Activated naive CD8-positive, alpha-beta T cell treated with anti-CD3 and anti-CD28 coated beads, Interleukin-2, amount 50 U/mL, for 24 hours (primary cell): ENCODE results near the gene SGMS1.
"Not testable (repeated sequence)": the region's sequence is repeated elsewhere in the genome, so short reads cannot be mapped to it uniquely, and the experiment has no call there.

ENCODE experiments used
- ATAC-seq: fragments of 150-1000 bp; cut with Tn5 transposase; one replicate; pipeline ENCODE4 v1.10.0; 2021
- DNase-seq: peaks from one replicate; pipeline ENCODE4 v3.0.0; 2021
- H3K27ac Mint-ChIP-seq: one replicate; pipeline ENCODE4 v1.8.0; 2021; ENCODE audit warnings: mild to moderate bottlenecking, mixed read lengths
- H3K27me3 Mint-ChIP-seq: one replicate; pipeline ENCODE4 v1.8.0; 2021; ENCODE audit warnings: mixed read lengths
- H3K36me3 Mint-ChIP-seq: one replicate; pipeline ENCODE4 v1.8.0; 2021; ENCODE audit warnings: low read depth, mixed read lengths
- H3K4me1 Mint-ChIP-seq: one replicate; pipeline ENCODE4 v1.8.0; 2021; ENCODE audit warnings: mixed read lengths
- H3K4me3 Mint-ChIP-seq: one replicate; pipeline ENCODE4 v1.8.0; 2021; ENCODE audit warnings: mild to moderate bottlenecking, moderate library complexity, mixed read lengths
- H3K9me3 Mint-ChIP-seq: one replicate; pipeline ENCODE4 v1.8.0; 2021; ENCODE audit warnings: mixed read lengths

SGMS1 gene

DNA sequence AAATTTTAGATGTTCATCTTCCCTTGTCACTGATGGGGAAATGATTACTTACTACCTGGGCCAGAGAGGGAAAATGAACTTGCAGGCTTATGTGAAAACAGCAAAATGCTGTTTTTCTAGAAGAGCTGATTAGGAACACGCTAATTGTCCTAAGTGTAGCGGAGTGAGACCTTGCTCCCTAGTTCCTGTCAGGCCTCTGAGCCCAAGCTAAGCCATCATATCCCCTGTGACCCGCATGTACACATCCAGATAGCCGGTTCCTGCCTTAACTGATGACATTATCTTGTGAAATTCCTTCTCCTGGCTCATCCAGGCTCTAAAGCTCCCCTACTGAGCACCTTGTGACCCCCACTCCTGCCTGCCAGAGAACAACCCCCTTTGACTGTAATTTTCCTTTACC is 120.6 kb downstream of the SGMS1 start:
- ATAC-seq, H3K9me3 Mint-ChIP-seq, H3K4me3 Mint-ChIP-seq, DNase-seq, H3K27me3 Mint-ChIP-seq, H3K27ac Mint-ChIP-seq: not testable (repeated sequence)
- Mint-ChIP-seq H3K4me1 (peaks cover 57% of the 10 kb centered on the region), H3K36me3 (peaks cover 12% of the 10 kb centered on the region)

DNA sequence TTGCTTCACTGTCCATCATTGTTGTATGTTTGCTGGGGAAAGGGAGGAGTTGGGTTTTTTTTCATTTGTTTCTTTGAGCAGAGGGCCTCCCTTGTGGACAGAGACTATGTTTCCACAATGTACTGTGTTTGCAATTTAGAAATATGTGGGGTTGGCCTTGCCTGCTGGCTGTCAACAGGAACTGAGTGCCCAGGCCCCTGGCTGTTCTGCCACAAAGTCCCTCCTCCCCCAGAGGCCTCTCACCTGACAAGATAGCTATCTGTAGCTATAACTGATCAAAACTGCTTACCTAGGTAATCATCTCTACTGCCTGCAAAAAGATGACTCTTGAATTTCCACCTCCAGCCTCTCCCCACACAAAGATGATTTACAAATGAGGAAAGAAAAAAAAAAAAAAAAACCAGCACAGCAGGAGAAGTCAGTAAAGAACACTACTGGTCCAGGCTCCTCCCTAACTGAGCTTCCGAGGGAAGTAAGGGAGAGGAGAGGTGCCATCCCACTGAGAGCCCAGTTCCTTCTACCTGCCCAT is 121.8 kb downstream of the SGMS1 start:
- Mint-ChIP-seq H3K9me3 (peaks cover 4% of the 10 kb centered on the region), H3K4me1 (peaks cover 58% of the 10 kb centered on the region), H3K4me3 (peak overlapping the region; percentile 22), H3K27me3 (no peaks in the 10 kb centered on the region), H3K36me3 (peaks cover 12% of the 10 kb centered on the region), H3K27ac (peak overlapping the region; percentile 73)
- ATAC-seq (peak; percentile 35), DNase-seq (no peak)

DNA sequence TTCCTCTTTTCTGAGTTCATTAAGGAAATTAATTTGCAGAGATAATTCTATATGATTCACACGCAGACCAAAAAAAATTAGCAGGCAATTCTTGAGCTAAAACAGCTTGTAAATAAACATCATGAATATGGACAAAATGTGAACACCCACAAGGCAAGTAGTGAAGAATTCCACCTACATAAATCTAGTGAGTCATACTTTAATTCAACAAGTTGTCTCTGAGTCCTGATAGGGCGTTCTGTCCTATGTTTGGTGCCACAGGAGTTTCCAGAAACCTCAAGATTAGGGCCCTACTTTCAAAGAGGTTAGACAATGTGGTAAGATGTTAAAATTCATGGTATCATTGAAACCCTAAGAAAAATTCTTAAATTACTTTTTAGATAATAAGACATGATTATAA is 122.3 kb downstream of the SGMS1 start:
- peaks cover 4% of the 10 kb centered on the region for H3K9me3 Mint-ChIP-seq

DNA sequence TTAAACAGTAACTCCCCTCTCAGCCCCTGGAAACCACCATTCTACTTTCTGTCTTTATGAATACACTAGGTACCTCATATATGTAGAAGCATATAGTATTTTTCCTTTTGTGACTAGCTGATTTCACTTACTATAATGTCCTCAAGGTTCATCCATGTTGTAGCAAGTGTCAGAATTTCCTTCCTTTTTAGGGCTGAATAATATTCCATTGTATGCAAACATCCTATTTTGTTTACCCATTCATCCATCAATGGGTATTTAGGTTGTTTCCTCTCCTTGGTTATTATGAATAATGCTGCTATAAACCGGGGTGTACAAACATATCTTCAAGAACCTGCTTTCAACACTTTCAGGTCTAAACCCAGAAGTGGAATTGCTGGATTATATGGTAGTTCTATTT is 125.3 kb downstream of the SGMS1 start:
- H3K9me3 Mint-ChIP-seq: peaks cover 10% of the 10 kb centered on the region
- ATAC-seq (no peak), DNase-seq (no peak)
- peaks cover 47% of the 10 kb centered on the region for H3K4me1 Mint-ChIP-seq
- no peak overlapping the region for H3K27ac Mint-ChIP-seq
- no peaks in the 10 kb centered on the region for H3K27me3 Mint-ChIP-seq
- no peak overlapping the region for H3K4me3 Mint-ChIP-seq
- H3K36me3 Mint-ChIP-seq: peaks cover 14% of the 10 kb centered on the region

More for the DNA sequence above, 122.3 kb downstream of the SGMS1 start:
- H3K4me1 Mint-ChIP-seq: peaks cover 61% of the 10 kb centered on the region
- peak overlapping the region; percentile 73 for H3K27ac Mint-ChIP-seq
- no peak for DNase-seq
- H3K4me3 Mint-ChIP-seq: no peak overlapping the region
- peaks cover 12% of the 10 kb centered on the region for H3K36me3 Mint-ChIP-seq
- ATAC-seq: peak; percentile 66
- H3K27me3 Mint-ChIP-seq: no peaks in the 10 kb centered on the region

DNA sequence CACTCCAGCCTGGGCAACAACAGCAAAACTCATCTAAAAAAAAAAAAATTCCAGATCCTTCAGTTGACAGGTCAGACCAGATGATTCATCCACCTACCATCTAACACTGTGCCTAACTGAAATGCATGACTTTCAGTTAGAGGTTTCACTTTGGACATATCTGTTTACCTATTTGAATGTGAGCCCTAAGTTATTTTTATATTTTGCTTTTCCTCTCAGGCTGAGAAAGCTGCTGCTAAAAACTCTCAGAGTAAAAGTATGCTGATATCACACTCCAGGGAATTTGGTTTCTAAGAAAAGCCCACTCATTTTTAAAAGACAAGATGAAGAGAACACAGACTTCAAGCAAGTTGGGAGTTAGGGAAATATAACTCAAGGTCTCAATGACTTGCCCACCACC is 126.0 kb downstream of the SGMS1 start:
- ATAC-seq (peak; percentile 87), DNase-seq (no peak)
- no peaks in the 10 kb centered on the region for H3K27me3 Mint-ChIP-seq
- peaks cover 10% of the 10 kb centered on the region for H3K9me3 Mint-ChIP-seq
- H3K4me1 Mint-ChIP-seq: peaks cover 45% of the 10 kb centered on the region
- peak overlapping the region; percentile 74 for H3K27ac Mint-ChIP-seq
- H3K4me3 Mint-ChIP-seq: no peak overlapping the region
- H3K36me3 Mint-ChIP-seq: peaks cover 19% of the 10 kb centered on the region

DNA sequence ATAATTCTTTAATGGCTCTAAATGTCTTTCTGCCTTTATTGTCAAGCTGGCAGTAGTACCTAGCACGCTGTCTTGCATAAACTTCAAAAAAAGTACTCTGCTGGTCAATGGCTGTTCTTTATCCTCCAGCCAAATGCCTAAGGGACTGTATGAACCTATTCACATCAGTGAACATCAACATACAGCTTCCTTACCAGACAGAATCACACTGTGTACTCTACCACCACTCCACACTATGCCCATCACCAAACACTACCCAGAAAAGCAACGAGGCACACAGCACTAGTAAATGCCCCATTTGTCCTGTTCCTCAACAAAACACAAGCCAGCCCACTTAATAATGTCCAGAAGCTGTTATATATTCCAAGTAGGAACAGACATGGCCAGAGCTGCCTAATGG is 127.5 kb downstream of the SGMS1 start:
- no peak for ATAC-seq
- Mint-ChIP-seq H3K9me3 (peaks cover 10% of the 10 kb centered on the region), H3K36me3 (peaks cover 32% of the 10 kb centered on the region), H3K27me3 (no peaks in the 10 kb centered on the region), H3K4me3 (no peak overlapping the region), H3K4me1 (peaks cover 30% of the 10 kb centered on the region), H3K27ac (no peak overlapping the region)
- no peak for DNase-seq

DNA sequence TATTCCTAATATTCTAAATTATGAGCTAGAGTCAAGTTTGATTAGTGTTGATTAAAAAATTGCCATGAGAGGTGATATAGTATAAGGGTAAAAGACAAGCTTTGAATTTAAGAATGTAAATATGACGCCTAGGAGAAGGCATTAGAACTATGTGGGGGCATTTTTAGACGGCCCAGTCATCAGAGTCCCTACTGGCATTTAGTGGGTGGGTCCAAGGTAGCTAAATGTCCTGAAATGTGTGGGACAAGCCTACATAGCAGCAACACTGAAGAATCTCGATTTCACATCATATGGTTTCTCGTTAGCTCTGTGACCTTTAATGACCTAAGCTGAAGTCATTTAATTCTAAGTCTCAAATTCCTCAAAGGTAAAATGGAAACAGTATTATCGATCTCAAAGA is 133.5 kb downstream of the SGMS1 start:
- Mint-ChIP-seq H3K4me1 (peaks cover 14% of the 10 kb centered on the region), H3K36me3 (peaks cover 45% of the 10 kb centered on the region), H3K27ac (no peak overlapping the region), H3K4me3 (no peak overlapping the region), H3K9me3 (peaks cover 19% of the 10 kb centered on the region), H3K27me3 (no peaks in the 10 kb centered on the region)
- DNase-seq (no peak), ATAC-seq (no peak)

DNA sequence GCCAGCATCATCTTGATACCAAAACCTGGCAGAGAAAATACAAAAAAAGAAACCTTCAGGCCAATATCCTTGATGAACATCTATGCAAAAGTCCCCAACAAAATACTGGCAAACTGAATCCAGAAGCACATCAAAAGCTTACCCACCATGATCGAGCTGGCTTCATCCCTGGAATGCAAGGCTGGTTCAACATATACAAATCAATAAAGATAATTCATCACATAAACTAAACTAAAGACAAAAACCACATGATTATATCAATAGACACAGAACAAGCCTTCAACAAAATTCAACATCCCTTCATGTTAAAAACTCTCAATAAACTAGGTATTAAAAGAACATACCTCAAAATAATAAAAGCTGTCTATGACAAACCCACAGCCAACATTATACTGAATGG is 139.2 kb downstream of the SGMS1 start:
- Mint-ChIP-seq H3K9me3 (peaks cover 41% of the 10 kb centered on the region), H3K36me3 (peaks cover 51% of the 10 kb centered on the region), H3K4me1 (peaks cover 12% of the 10 kb centered on the region)
- not testable (repeated sequence) for ATAC-seq, H3K4me3 Mint-ChIP-seq, H3K27ac Mint-ChIP-seq, H3K27me3 Mint-ChIP-seq, DNase-seq

DNA sequence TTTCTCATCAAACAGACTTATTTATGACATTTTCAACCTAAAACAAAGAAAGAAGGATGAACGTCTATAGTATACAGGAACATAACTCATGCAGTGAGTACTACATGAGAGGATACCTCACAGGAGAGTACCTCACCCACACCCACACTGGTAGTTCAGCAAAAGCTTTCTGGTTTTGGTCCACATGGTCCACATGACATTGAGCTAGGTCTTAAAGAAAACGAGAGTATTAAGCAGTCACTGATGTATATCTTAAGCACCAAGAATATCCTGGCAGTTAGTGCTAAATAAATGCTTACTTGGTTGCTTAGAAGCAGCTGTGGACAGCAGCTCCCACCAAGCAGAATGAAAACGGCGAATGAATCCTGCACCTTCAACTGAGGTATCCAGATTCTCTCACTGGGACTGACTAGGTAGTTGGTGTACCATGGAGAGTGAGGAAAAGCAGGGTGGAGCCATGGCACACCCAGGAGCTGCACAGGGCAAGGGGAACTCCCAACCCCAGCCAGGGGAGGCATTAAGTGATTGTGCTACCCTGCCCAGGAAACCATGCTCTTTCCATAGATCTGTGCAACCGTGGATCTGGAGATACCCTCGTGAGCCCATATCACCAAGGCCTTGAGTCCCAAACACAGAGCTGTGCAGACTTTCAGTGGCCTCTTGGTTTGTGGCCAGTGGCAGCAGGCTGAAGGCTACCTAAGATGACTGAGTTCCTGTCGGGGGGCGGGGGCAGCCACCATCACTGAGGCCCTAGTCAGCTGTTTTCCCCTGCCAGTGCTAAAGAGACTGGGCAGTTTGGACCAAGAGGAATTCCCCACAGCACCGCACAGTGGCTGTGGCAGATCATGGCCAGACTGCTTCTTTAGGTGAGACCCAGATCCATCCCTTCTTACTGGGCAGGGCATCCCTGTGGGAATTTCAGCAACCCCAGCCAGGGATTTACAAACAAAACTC is 143.4 kb downstream of the SGMS1 start:
- H3K4me1 Mint-ChIP-seq: peaks cover 3% of the 10 kb centered on the region
- peaks cover 39% of the 10 kb centered on the region for H3K9me3 Mint-ChIP-seq
- no peak for ATAC-seq

DNA sequence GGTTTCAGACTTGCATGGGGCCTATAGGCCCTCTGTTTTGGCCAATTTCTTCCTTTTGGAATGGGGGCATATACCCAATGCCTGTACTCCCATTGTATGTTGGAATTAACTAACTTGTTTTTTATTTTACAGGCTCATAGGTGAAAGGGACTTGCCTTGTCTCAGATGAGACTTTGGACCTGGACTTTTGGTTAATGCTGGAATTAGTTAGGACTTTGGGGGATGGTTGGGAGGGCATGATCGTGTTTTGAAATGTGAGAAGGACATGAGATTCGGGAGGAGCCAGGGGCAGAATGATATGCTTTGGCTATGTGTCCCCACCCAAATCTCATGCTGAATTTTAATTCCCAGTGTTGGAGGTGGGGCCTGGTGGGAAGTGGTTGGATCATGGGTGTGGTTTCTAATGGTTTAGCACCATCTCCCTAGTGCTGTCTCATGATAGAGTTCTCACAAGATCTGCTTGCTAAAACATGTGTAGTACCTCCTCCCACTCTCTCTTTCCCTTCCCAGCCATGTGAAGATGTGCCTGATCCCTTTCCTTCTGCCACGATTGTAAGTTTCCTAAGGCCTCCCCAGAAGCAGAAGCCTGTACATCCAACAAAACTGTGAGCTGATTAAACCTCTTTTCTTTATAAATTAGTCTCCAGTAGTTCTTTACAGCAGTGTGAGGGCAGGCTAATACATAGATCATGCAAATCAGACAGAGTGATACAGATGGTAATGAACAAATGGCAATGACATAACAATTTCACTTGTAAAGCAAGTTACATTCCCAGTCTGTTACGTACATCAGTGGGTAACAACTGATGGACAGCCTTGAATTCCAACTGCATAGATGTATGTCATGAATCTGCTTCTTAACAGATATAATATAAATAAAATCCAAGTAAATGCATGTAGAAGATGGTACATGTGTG is 146.2 kb downstream of the SGMS1 start:
- Mint-ChIP-seq H3K27ac (no peak overlapping the region), H3K4me1 (peaks cover 13% of the 10 kb centered on the region), H3K4me3 (no peak overlapping the region), H3K27me3 (no peaks in the 10 kb centered on the region), H3K36me3 (peaks cover 36% of the 10 kb centered on the region), H3K9me3 (peaks cover 15% of the 10 kb centered on the region)
- DNase-seq (no peak), ATAC-seq (no peak)

More for the DNA sequence above, 143.4 kb downstream of the SGMS1 start:
- Mint-ChIP-seq H3K36me3 (peaks cover 61% of the 10 kb centered on the region), H3K27me3 (no peaks in the 10 kb centered on the region), H3K4me3 (no peak overlapping the region), H3K27ac (no peak overlapping the region)
- no peak for DNase-seq

DNA sequence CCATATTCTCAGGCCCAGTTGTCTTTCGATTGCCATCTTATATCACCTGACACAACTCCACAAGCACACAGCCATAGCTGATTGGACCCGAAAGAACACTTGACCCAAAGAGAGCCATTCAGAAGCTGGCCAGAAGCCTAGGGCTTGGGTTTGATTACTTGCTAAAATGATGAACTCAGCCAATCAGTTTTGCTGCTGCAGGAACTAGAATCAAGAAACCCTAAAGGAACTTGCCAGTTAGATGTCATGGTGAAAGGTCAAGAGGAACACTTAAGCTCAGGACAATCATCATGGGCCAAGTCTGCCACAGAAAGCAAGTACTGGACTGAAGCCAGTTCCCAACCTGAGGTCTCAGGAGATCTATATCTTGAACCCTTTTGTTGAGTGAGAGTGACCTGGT is 150.0 kb downstream of the SGMS1 start:
- H3K9me3 Mint-ChIP-seq: peaks cover 5% of the 10 kb centered on the region
- H3K4me1 Mint-ChIP-seq: peaks cover 43% of the 10 kb centered on the region
- ATAC-seq (no peak), DNase-seq (no peak)
- H3K4me3 Mint-ChIP-seq: no peak overlapping the region
- H3K27ac Mint-ChIP-seq: no peak overlapping the region
- H3K36me3 Mint-ChIP-seq: peaks cover 16% of the 10 kb centered on the region
- no peaks in the 10 kb centered on the region for H3K27me3 Mint-ChIP-seq

DNA sequence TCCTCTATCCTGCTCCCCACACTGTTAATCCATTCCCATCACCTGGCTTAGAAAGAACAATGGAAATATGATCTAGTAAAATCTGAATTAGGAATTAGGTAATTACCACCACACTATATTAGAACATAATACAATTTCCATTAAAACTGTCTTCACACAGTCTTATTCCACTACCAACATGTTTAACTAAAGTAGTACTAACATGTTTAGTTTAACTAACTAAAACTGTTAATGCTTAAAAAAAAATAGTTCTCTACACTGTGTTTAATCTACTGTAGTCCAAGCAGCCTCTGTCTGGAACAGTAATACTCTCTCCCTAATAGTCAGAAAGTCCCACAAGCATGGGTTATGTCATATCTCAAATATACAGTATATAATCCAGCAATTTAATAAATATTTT is 150.8 kb downstream of the SGMS1 start:
- ATAC-seq (no peak), DNase-seq (no peak)
- H3K27ac Mint-ChIP-seq: no peak overlapping the region
- H3K36me3 Mint-ChIP-seq: peaks cover 12% of the 10 kb centered on the region
- H3K4me1 Mint-ChIP-seq: peaks cover 51% of the 10 kb centered on the region
- no peaks in the 10 kb centered on the region for H3K27me3 Mint-ChIP-seq
- peaks cover 4% of the 10 kb centered on the region for H3K9me3 Mint-ChIP-seq
- no peak overlapping the region for H3K4me3 Mint-ChIP-seq

DNA sequence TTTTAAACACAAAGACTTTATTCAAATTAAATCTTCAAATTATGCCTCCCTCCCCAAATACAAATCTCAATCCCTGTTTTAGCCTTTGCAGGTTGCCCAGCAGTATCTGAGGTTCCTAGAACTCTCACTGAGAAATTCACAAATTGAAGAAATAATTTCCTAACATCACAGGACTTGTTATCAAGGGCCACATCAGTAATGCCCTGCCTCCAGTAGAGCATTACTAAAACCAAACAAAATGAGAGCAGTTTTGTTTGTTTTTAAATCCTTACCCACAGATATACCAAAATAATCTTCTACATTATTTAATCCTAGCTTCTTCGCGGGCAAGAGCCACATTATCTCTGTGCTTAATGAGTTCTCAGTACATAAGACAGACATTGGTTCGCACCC is 152.2 kb downstream of the SGMS1 start:
- Mint-ChIP-seq H3K36me3 (peaks cover 2% of the 10 kb centered on the region), H3K9me3 (no peaks in the 10 kb centered on the region), H3K27ac (no peak overlapping the region), H3K4me1 (peaks cover 63% of the 10 kb centered on the region), H3K27me3 (no peaks in the 10 kb centered on the region), H3K4me3 (no peak overlapping the region)
- DNase-seq (no peak), ATAC-seq (no peak)

DNA sequence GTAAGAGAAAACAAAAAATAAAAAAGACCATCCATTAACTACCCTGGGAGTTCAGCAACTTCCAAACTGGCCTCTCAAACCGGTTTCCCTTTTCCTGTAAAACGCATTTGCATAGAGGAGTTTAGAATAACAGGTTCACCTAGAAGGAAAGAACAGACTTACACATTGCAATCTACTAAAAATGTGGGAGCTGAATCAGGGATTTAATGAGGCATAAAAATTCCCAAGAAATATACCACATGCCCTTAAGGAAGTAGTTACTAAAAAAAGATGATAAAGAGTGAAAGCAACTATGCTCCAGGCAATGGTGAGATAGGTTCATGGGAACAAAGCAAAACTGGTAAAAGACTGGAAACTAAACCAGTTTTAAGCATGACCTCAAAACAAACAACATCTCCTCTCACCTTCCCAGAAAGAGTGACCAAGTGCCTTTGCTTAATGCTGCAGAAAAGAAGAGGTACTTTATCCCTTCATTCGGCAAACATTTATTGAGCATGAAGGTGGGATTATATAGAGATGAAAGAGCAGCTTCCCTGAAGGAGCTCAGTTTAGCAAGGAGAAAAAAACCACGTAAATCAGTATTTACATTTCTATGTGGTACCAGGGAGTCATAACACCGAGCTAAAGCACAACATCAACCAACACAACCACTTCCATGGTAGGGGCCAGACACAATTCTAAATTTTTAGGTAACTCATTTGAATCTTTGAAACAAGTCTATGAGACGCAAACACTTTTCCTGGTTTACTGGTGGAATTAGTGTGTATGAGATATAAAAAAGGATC is 152.8 kb downstream of the SGMS1 start:
- no peak for DNase-seq
- H3K4me1 Mint-ChIP-seq: peaks cover 65% of the 10 kb centered on the region

More for the DNA sequence above, 152.8 kb downstream of the SGMS1 start:
- no peak overlapping the region for H3K27ac Mint-ChIP-seq
- H3K4me3 Mint-ChIP-seq: no peak overlapping the region
- H3K36me3 Mint-ChIP-seq: peaks cover 2% of the 10 kb centered on the region
- H3K9me3 Mint-ChIP-seq: no peaks in the 10 kb centered on the region
- no peak for ATAC-seq
- no peaks in the 10 kb centered on the region for H3K27me3 Mint-ChIP-seq
